HG03280 (cell line): ENCODE data around the gene TMEM165.
"Not testable (repeated sequence)": the region's sequence is repeated elsewhere in the genome, so short reads cannot be mapped to it uniquely, and the experiment has no call there.

ENCODE experiments used
- ATAC-seq: cut with Tn5 transposase; IDR thresholded peaks from one replicate; pipeline ENCODE4 v1.9.1; 2021; ENCODE audit warnings: mild to moderate bottlenecking, moderate library complexity; ENCODE audit not compliant: unreplicated experiment

TMEM165 gene

GRCh38 chr4:55395529-55396307 lies at the start of gene TMEM165:
Gene TMEM165 (plus strand): TSS chr4:55395957. CDS start chr4:55396190, 233 bp downstream.
- ATAC-seq = peak; percentile 93

GRCh38 chr4:55345980-55346850 lies 49.5 kb upstream of the TMEM165 start, which contains the start of gene SRD5A3:
Gene SRD5A3 (plus strand): TSS chr4:55346242. CDS start chr4:55346337, 95 bp downstream.
- ATAC-seq = peak; percentile 93

- ATAC-seq = no peak
Measured at GRCh38 chr4:55346851-55347255, 48.9 kb upstream of the TMEM165 start.

- ATAC-seq = no peak
Measured at GRCh38 chr4:55347610-55348228, 48.0 kb upstream of the TMEM165 start.

GRCh38 chr4:55348466-55348865 lies 47.3 kb upstream of the TMEM165 start:
- no peak for ATAC-seq

GRCh38 chr4:55350870-55351269 lies 44.9 kb upstream of the TMEM165 start:
- ATAC-seq = not testable (repeated sequence)

GRCh38 chr4:55351824-55352223 lies 43.9 kb upstream of the TMEM165 start:
- ATAC-seq = no peak

- no peak for ATAC-seq
Measured at GRCh38 chr4:55352726-55353125, 43.0 kb upstream of the TMEM165 start.

- not testable (repeated sequence) for ATAC-seq
Measured at GRCh38 chr4:55353228-55353747, 42.5 kb upstream of the TMEM165 start.

GRCh38 chr4:55354648-55355047 lies 41.1 kb upstream of the TMEM165 start:
- no peak for ATAC-seq

GRCh38 chr4:55355555-55355954 lies 40.2 kb upstream of the TMEM165 start:
- no peak for ATAC-seq

GRCh38 chr4:55356991-55357461 lies 38.7 kb upstream of the TMEM165 start:
- ATAC-seq = no peak

- no peak for ATAC-seq
Measured at GRCh38 chr4:55358246-55358645, 37.5 kb upstream of the TMEM165 start.

- peak; percentile 73 for ATAC-seq
Measured at GRCh38 chr4:55358668-55359067, 37.1 kb upstream of the TMEM165 start.

GRCh38 chr4:55359397-55359916 lies 36.3 kb upstream of the TMEM165 start:
- no peak for ATAC-seq

GRCh38 chr4:55362938-55363337 lies 32.8 kb upstream of the TMEM165 start:
- ATAC-seq = not testable (repeated sequence)

GRCh38 chr4:55363691-55364351 lies 31.9 kb upstream of the TMEM165 start:
- ATAC-seq = no peak

GRCh38 chr4:55364691-55365344 lies 30.9 kb upstream of the TMEM165 start:
- no peak for ATAC-seq

- no peak for ATAC-seq
Measured at GRCh38 chr4:55365345-55365728, 30.4 kb upstream of the TMEM165 start.

- no peak for ATAC-seq
Measured at GRCh38 chr4:55366621-55367020, 29.1 kb upstream of the TMEM165 start.
